GM18868 (cell line): ENCODE results near the gene GRIK4.
A peak's percentile ranks its signal among the peaks of the same experiment; 100 is the strongest.
"Not testable (repeated sequence)": the region's sequence is repeated elsewhere in the genome, so short reads cannot be mapped to it uniquely, and the experiment has no call there.

ENCODE experiments used
- ATAC-seq: cut with Tn5 transposase; IDR thresholded peaks from one replicate; pipeline ENCODE4 v1.9.1; 2021; ENCODE audit warnings: mild to moderate bottlenecking, moderate library complexity; ENCODE audit not compliant: unreplicated experiment

Gene GRIK4

GRCh38 chr11:121023848-121024751 is 512.6 kb downstream of the GRIK4 start, which contains the start of gene TBCEL:
Gene TBCEL, plus strand, starts transcription at chr11:121024102. Its CDS starts 21,589 bp downstream, at chr11:121045691.
- ATAC-seq, result peak; percentile 93

- ATAC-seq, result no peak
These were observed 513.4 kb downstream of the GRIK4 start for GRCh38 chr11:121024989-121025388.

- ATAC-seq, result no peak
These were observed 517.6 kb downstream of the GRIK4 start for GRCh38 chr11:121029153-121029552.

GRCh38 chr11:121029813-121030445 is 518.4 kb downstream of the GRIK4 start:
- no peak for ATAC-seq

- no peak for ATAC-seq
These were observed 519.6 kb downstream of the GRIK4 start for GRCh38 chr11:121031167-121031566.

GRCh38 chr11:121031648-121032047 is 520.1 kb downstream of the GRIK4 start:
- ATAC-seq, result not testable (repeated sequence)

- ATAC-seq, result no peak
These were observed 521.0 kb downstream of the GRIK4 start for GRCh38 chr11:121032546-121032945.

GRCh38 chr11:121033635-121034034 is 522.1 kb downstream of the GRIK4 start:
- no peak for ATAC-seq

GRCh38 chr11:121035169-121035755 is 523.7 kb downstream of the GRIK4 start:
- no peak for ATAC-seq

GRCh38 chr11:121035780-121036179 is 524.2 kb downstream of the GRIK4 start:
- no peak for ATAC-seq

- ATAC-seq, result no peak
These were observed 525.5 kb downstream of the GRIK4 start for GRCh38 chr11:121037016-121037415.
